Measurements from ENCODE around the gene SELENOW. TPM values are rescaled to one million over a fixed set of nuclear protein-coding genes. Genes with fewer than 3 reads are reported as not detected.
A peak's percentile ranks its signal among the peaks of the same experiment; 100 is the strongest.
"Not testable (repeated sequence)": the region's sequence is repeated elsewhere in the genome, so short reads cannot be mapped to it uniquely, and the experiment has no call there.

SELENOW gene
- total RNA-seq, 1 donor from 2014 or later = 165 TPM

GRCh38 chr19:47801270-47801669, 22.8 kb downstream of the SELENOW start:
- H3K4me3 ChIP-seq (ENCODE audit: low read depth, low read length) = no peak overlapping the region
- DNase-seq (ENCODE audit: low read depth) = no peak
- TF ChIP-seq CTCF (conservative IDR thresholded peaks at IDR 0.05; ENCODE audit: low read depth, low read length) = no peak

- no peak overlapping the region for H3K4me3 ChIP-seq (ENCODE audit: low read depth, low read length)
- DNase-seq (ENCODE audit: low read depth) = no peak
- TF ChIP-seq CTCF (conservative IDR thresholded peaks at IDR 0.05; ENCODE audit: low read depth, low read length) = no peak
Measured at GRCh38 chr19:47802521-47803043, 24.1 kb downstream of the SELENOW start.

GRCh38 chr19:47803148-47803547, 24.6 kb downstream of the SELENOW start:
- H3K4me3 ChIP-seq (ENCODE audit: low read depth, low read length); DNase-seq (ENCODE audit: low read depth): not testable (repeated sequence)

- not testable (repeated sequence) for H3K4me3 ChIP-seq (ENCODE audit: low read depth, low read length); DNase-seq (ENCODE audit: low read depth)
Measured at GRCh38 chr19:47803671-47804070, 25.2 kb downstream of the SELENOW start.

- not testable (repeated sequence) for H3K4me3 ChIP-seq (ENCODE audit: low read depth, low read length); DNase-seq (ENCODE audit: low read depth)
Measured at GRCh38 chr19:47804451-47804850, 25.9 kb downstream of the SELENOW start, which contains the start of gene TPRX1. Gene TPRX1 (minus strand): TSS chr19:47804551. CDS start chr19:47804539, 12 bp downstream.

GRCh38 chr19:47805313-47805712, 26.8 kb downstream of the SELENOW start:
- DNase-seq (ENCODE audit: low read depth) = no peak
- H3K4me3 ChIP-seq (ENCODE audit: low read depth, low read length) = no peak overlapping the region
- no peak for TF ChIP-seq CTCF (conservative IDR thresholded peaks at IDR 0.05; ENCODE audit: low read depth, low read length)

GRCh38 chr19:47806435-47806834, 27.9 kb downstream of the SELENOW start:
- no peak for TF ChIP-seq CTCF (conservative IDR thresholded peaks at IDR 0.05; ENCODE audit: low read depth, low read length)

GRCh38 chr19:47813304-47813994, 34.9 kb downstream of the SELENOW start:
- peak; percentile 57 for TF ChIP-seq CTCF (conservative IDR thresholded peaks at IDR 0.05; ENCODE audit: low read depth, low read length)
- no peak for DNase-seq (ENCODE audit: low read depth)
- H3K4me3 ChIP-seq (ENCODE audit: low read depth, low read length) = no peak overlapping the region

More at GRCh38 chr19:47806435-47806834, 27.9 kb downstream of the SELENOW start:
- DNase-seq (ENCODE audit: low read depth) = no peak
- no peak overlapping the region for H3K4me3 ChIP-seq (ENCODE audit: low read depth, low read length)
